Jurkat, Clone E6-1 (cell line): ENCODE measurements around the gene BEST4.
A peak's percentile ranks its signal among the peaks of the same experiment; 100 is the strongest.
"Not testable (repeated sequence)": the region's sequence is repeated elsewhere in the genome, so short reads cannot be mapped to it uniquely, and the experiment has no call there.

ENCODE experiments used
- DNase-seq: peaks from one replicate; pipeline ENCODE4 v3.0.0-alpha.2; 2011; ENCODE audit warnings: low read depth, low spot score
- H3K4me3 ChIP-seq: 2 replicates; pipeline ENCODE4 v1.5.1; 2011; ENCODE audit warnings: mild to moderate bottlenecking, low read length, control low read depth, moderate library complexity

Gene BEST4

GRCh38 chr1:44784094-44785028 lies 3.6 kb downstream of the BEST4 start:
- no peak overlapping the region for H3K4me3 ChIP-seq
- no peak for DNase-seq

GRCh38 chr1:44783697-44784093 lies 4.3 kb downstream of the BEST4 start:
- DNase-seq, result no peak
- no peak overlapping the region for H3K4me3 ChIP-seq

- H3K4me3 ChIP-seq, result no peak overlapping the region
- DNase-seq, result no peak
Observed at GRCh38 chr1:44780583-44781121, 7.3 kb downstream of the BEST4 start.

GRCh38 chr1:44778705-44779576 lies 9.0 kb downstream of the BEST4 start:
- H3K4me3 ChIP-seq, result no peak overlapping the region

GRCh38 chr1:44777969-44778635 lies 9.9 kb downstream of the BEST4 start:
- no peak for DNase-seq
- no peak overlapping the region for H3K4me3 ChIP-seq

More at GRCh38 chr1:44778705-44779576, 9.0 kb downstream of the BEST4 start:
- DNase-seq, result no peak

GRCh38 chr1:44777547-44777946 lies 10.4 kb downstream of the BEST4 start:
- no peak overlapping the region for H3K4me3 ChIP-seq
- DNase-seq, result no peak

- no peak for DNase-seq
- H3K4me3 ChIP-seq, result peak overlapping the region; percentile 98
Observed at GRCh38 chr1:44776730-44777068, 11.3 kb downstream of the BEST4 start.

- peak overlapping the region; percentile 98 for H3K4me3 ChIP-seq
- no peak for DNase-seq
Observed at GRCh38 chr1:44775930-44776729, 11.8 kb downstream of the BEST4 start.

- peak within 1 kb of the TSS; percentile 98 for H3K4me3 ChIP-seq
- peak; percentile 94 for DNase-seq
Observed at GRCh38 chr1:44775078-44775929, 12.7 kb downstream of the BEST4 start, which contains the start of gene RPS8. TSS of gene RPS8 (plus strand) at chr1:44775540. CDS start at chr1:44775597, 57 bp downstream.

GRCh38 chr1:44766421-44766820 lies 21.5 kb downstream of the BEST4 start:
- DNase-seq, H3K4me3 ChIP-seq: not testable (repeated sequence)

GRCh38 chr1:44760876-44761275 lies 27.1 kb downstream of the BEST4 start:
- no peak overlapping the region for H3K4me3 ChIP-seq

GRCh38 chr1:44759077-44759476 lies 28.9 kb downstream of the BEST4 start:
- no peak for DNase-seq
- H3K4me3 ChIP-seq, result no peak overlapping the region

More at GRCh38 chr1:44760876-44761275, 27.1 kb downstream of the BEST4 start:
- no peak for DNase-seq

- no peak overlapping the region for H3K4me3 ChIP-seq
- DNase-seq, result no peak
Observed at GRCh38 chr1:44757420-44757819, 30.6 kb downstream of the BEST4 start.

- no peak for DNase-seq
Observed at GRCh38 chr1:44747878-44748277, 40.1 kb downstream of the BEST4 start.

GRCh38 chr1:44743211-44743610 lies 44.8 kb downstream of the BEST4 start:
- no peak overlapping the region for H3K4me3 ChIP-seq
- no peak for DNase-seq

More at GRCh38 chr1:44747878-44748277, 40.1 kb downstream of the BEST4 start:
- no peak overlapping the region for H3K4me3 ChIP-seq

- peak overlapping the region; percentile 100 for H3K4me3 ChIP-seq
- DNase-seq, result no peak
Observed at GRCh38 chr1:44740179-44740617, 47.8 kb downstream of the BEST4 start.
